ENCODE results near the gene JAKMIP2. TPM values are rescaled to one million over a fixed set of nuclear protein-coding genes. Genes with fewer than 3 reads are reported as not detected.
"Not testable (repeated sequence)": the region's sequence is repeated elsewhere in the genome, so short reads cannot be mapped to it uniquely, and the experiment has no call there.

JAKMIP2 gene
- total RNA-seq, 1 experiment from 2014 or later: not detected

- DNase-seq (ENCODE audit: low spot score): peak; percentile 22
Observed at GRCh38 chr5:147578228-147579024, 204.1 kb downstream of the JAKMIP2 start.

GRCh38 chr5:147576646-147577535 is 205.6 kb downstream of the JAKMIP2 start:
- in situ Hi-C loops (cut with HindIII; ENCODE audit: low sequenced_read_pairs): no loop called here
- no peak for DNase-seq (ENCODE audit: low spot score)

More at GRCh38 chr5:147578228-147579024, 204.1 kb downstream of the JAKMIP2 start:
- in situ Hi-C loops (cut with HindIII; ENCODE audit: low sequenced_read_pairs): no loop called here

GRCh38 chr5:147575598-147575997 is 206.9 kb downstream of the JAKMIP2 start:
- in situ Hi-C loops (cut with HindIII; ENCODE audit: low sequenced_read_pairs): no loop called here
- DNase-seq (ENCODE audit: low spot score): no peak

- DNase-seq (ENCODE audit: low spot score): no peak
- in situ Hi-C loops (cut with HindIII; ENCODE audit: low sequenced_read_pairs): no loop called here
Observed at GRCh38 chr5:147573211-147573610, 209.3 kb downstream of the JAKMIP2 start.

- no peak for DNase-seq (ENCODE audit: low spot score)
- in situ Hi-C loops (cut with HindIII; ENCODE audit: low sequenced_read_pairs): no loop called here
Observed at GRCh38 chr5:147568710-147569406, 213.7 kb downstream of the JAKMIP2 start.

- no peak for DNase-seq (ENCODE audit: low spot score)
- in situ Hi-C loops (cut with HindIII; ENCODE audit: low sequenced_read_pairs): no loop called here
Observed at GRCh38 chr5:147567917-147568598, 214.5 kb downstream of the JAKMIP2 start.

- in situ Hi-C loops (cut with HindIII; ENCODE audit: low sequenced_read_pairs): no loop called here
- DNase-seq (ENCODE audit: low spot score): no peak
Observed at GRCh38 chr5:147565524-147565923, 217.0 kb downstream of the JAKMIP2 start.

GRCh38 chr5:147564124-147564486 is 218.4 kb downstream of the JAKMIP2 start:
- in situ Hi-C loops (cut with HindIII; ENCODE audit: low sequenced_read_pairs): no loop called here
- DNase-seq (ENCODE audit: low spot score): no peak

- in situ Hi-C loops (cut with HindIII; ENCODE audit: low sequenced_read_pairs): no loop called here
- DNase-seq (ENCODE audit: low spot score): no peak
Observed at GRCh38 chr5:147563466-147564123, 218.9 kb downstream of the JAKMIP2 start.

- in situ Hi-C loops (cut with HindIII; ENCODE audit: low sequenced_read_pairs): no loop called here
- no peak for DNase-seq (ENCODE audit: low spot score)
Observed at GRCh38 chr5:147561435-147561834, 221.1 kb downstream of the JAKMIP2 start.

- DNase-seq (ENCODE audit: low spot score): no peak
- in situ Hi-C loops (cut with HindIII; ENCODE audit: low sequenced_read_pairs): no loop called here
Observed at GRCh38 chr5:147560718-147561331, 221.7 kb downstream of the JAKMIP2 start.

- no peak for DNase-seq (ENCODE audit: low spot score)
- in situ Hi-C loops (cut with HindIII; ENCODE audit: low sequenced_read_pairs): no loop called here
Observed at GRCh38 chr5:147559749-147560148, 222.8 kb downstream of the JAKMIP2 start.

GRCh38 chr5:147558826-147559225 is 223.7 kb downstream of the JAKMIP2 start:
- in situ Hi-C loops (cut with HindIII; ENCODE audit: low sequenced_read_pairs): no loop called here
- peak; percentile 8 for DNase-seq (ENCODE audit: low spot score)

GRCh38 chr5:147557876-147558745 is 224.4 kb downstream of the JAKMIP2 start:
- no peak for DNase-seq (ENCODE audit: low spot score)
- in situ Hi-C loops (cut with HindIII; ENCODE audit: low sequenced_read_pairs): no loop called here

- in situ Hi-C loops (cut with HindIII; ENCODE audit: low sequenced_read_pairs): no loop called here
- no peak for DNase-seq (ENCODE audit: low spot score)
Observed at GRCh38 chr5:147555176-147555575, 227.4 kb downstream of the JAKMIP2 start.

- DNase-seq (ENCODE audit: low spot score): peak; percentile 9
- in situ Hi-C loops (cut with HindIII; ENCODE audit: low sequenced_read_pairs): no loop called here
Observed at GRCh38 chr5:147554261-147554817, 228.2 kb downstream of the JAKMIP2 start.

- DNase-seq (ENCODE audit: low spot score); in situ Hi-C loops (cut with HindIII; ENCODE audit: low sequenced_read_pairs): not testable (repeated sequence)
Observed at GRCh38 chr5:147553817-147554216, 228.7 kb downstream of the JAKMIP2 start.
